GM23338 (cell line): ENCODE measurements around the gene ADAMTS13. TPM values are rescaled to one million over a fixed set of nuclear protein-coding genes. Genes with fewer than 3 reads are reported as not detected.

Experiments
- ATAC-seq: fragments of 200-7000 bp; cut with Tn5 transposase; 3 replicates; pipeline ENCODE4 v1.9.1; 2020
- DNase-seq: peaks from one replicate; pipeline ENCODE4 v3.0.0-alpha.2; 2015; ENCODE audit warnings: low spot score
- H2AFZ ChIP-seq: fragments of 200-600 bp; sonication (generic); 2 replicates; pipeline ENCODE4 v1.8.0; 2016; ENCODE audit warnings: antibody characterized with exemption, mild to moderate bottlenecking, moderate library complexity
- H3F3A ChIP-seq: fragments of 200-600 bp; sonication (generic); replicated peaks from 2 replicates; pipeline ENCODE4 v1.8.0; 2017; ENCODE audit warnings: antibody characterized with exemption, mixed run types, low read depth
- H3K27ac ChIP-seq: fragments of 200-600 bp; sonication (generic); 2 replicates; pipeline ENCODE4 v1.6.1; 2016; ENCODE audit warnings: low read depth
- H3K27me3 ChIP-seq: fragments of 200-600 bp; sonication (generic); 2 replicates; pipeline ENCODE4 v1.8.0; 2016; ENCODE audit warnings: mild to moderate bottlenecking, mixed run types, moderate library complexity; ENCODE audit not compliant: insufficient read depth
- H3K36me3 ChIP-seq: fragments of 200-600 bp; sonication (generic); 2 replicates; pipeline ENCODE4 v1.8.0; 2016; ENCODE audit warnings: mild to moderate bottlenecking; ENCODE audit not compliant: insufficient read depth
- H3K4me1 ChIP-seq: fragments of 200-600 bp; sonication (generic); 2 replicates; pipeline ENCODE4 v1.8.0; 2016; ENCODE audit warnings: mild to moderate bottlenecking, moderate library complexity; ENCODE audit not compliant: insufficient read depth
- H3K4me2 ChIP-seq: fragments of 200-600 bp; sonication (generic); 2 replicates; pipeline ENCODE4 v1.7.1; 2017; ENCODE audit warnings: mixed run types
- H3K4me3 ChIP-seq: fragments of 200-600 bp; sonication (generic); 2 replicates; pipeline ENCODE4 v1.6.1; 2016; ENCODE audit warnings: mixed run types
- H3K79me2 ChIP-seq: fragments of 200-600 bp; sonication (generic); replicated peaks from 2 replicates; pipeline ENCODE4 v1.8.0; 2017; ENCODE audit warnings: mild to moderate bottlenecking; ENCODE audit not compliant: insufficient read depth
- H3K9me2 ChIP-seq: fragments of 200-600 bp; sonication (generic); 2 replicates; pipeline ENCODE4 v1.8.0; 2017; ENCODE audit not compliant: insufficient read depth
- H4K20me1 ChIP-seq: fragments of 200-600 bp; sonication (generic); replicated peaks from 2 replicates; pipeline ENCODE4 v1.8.0; 2017; ENCODE audit warnings: mild to moderate bottlenecking; ENCODE audit not compliant: insufficient read depth
- H3K27ac Mint-ChIP-seq: 2 replicates; pipeline ENCODE4 v1.8.0; 2020; ENCODE audit warnings: inconsistent platforms, mild to moderate bottlenecking, moderate library complexity, mixed read lengths
- H3K27me3 Mint-ChIP-seq: 3 replicates; pipeline ENCODE4 v1.8.0; 2022; ENCODE audit warnings: low read depth, mild to moderate bottlenecking, moderate library complexity, mixed read lengths, inconsistent platforms; ENCODE audit not compliant: insufficient read depth, poor library complexity
- H3K36me3 Mint-ChIP-seq: 3 replicates; pipeline ENCODE4 v1.8.0; 2021; ENCODE audit warnings: low read depth, mild to moderate bottlenecking, inconsistent platforms, moderate library complexity, mixed read lengths
- H3K4me1 Mint-ChIP-seq: 3 replicates; pipeline ENCODE4 v1.8.0; 2020; ENCODE audit warnings: mild to moderate bottlenecking, inconsistent platforms, mixed read lengths
- H3K4me3 Mint-ChIP-seq: 3 replicates; pipeline ENCODE4 v1.8.0; 2021; ENCODE audit warnings: moderate library complexity, mild to moderate bottlenecking, inconsistent platforms, mixed read lengths
- H3K9me3 Mint-ChIP-seq: 3 replicates; pipeline ENCODE4 v1.8.0; 2020; ENCODE audit warnings: moderate library complexity, mild to moderate bottlenecking, inconsistent platforms, mixed read lengths
- CREB1 ChIP-seq: fragments of 250-450 bp; sonication (Bioruptor Pico); IDR thresholded peaks from 2 replicates; pipeline ENCODE4 v1.5.0; 2020; ENCODE audit warnings: low read depth, mild to moderate bottlenecking, moderate library complexity
- ZNF114 ChIP-seq: fragments of 250-450 bp; sonication (Bioruptor Pico); IDR thresholded peaks from 2 replicates; pipeline ENCODE4 v1.5.0; 2020; ENCODE audit warnings: mild to moderate bottlenecking, moderate library complexity
- polyA plus RNA-seq: library from polyadenylated mRNA; unstranded; fragments of >200 nt; fragmentation: Nextera tagmentation; extraction: Ambion mirVana; gene quantifications from 2 replicates; pipeline ENCODE4 v1.2.1, GENCODE V29; 2016
- total RNA-seq: library from RNA; depleted of rRNA; stranded (reverse); fragments of >200 nt; shearing (Covaris generic); gene quantifications from 2 replicates; pipeline ENCODE4 v1.2.3, GENCODE V29; 2014
- TF ChIP-seq, protein P1 (sequence below): IDR thresholded peaks from one replicate; pipeline ENCODE4 v1.6.1; 2018; ENCODE audit warnings: antibody characterized with exemption; ENCODE audit not compliant: unreplicated experiment
- TF ChIP-seq, protein P2 (sequence below): fragments of 250-450 bp; sonication (Bioruptor Pico); IDR thresholded peaks from 2 replicates; pipeline ENCODE4 v1.5.0; 2020; ENCODE audit warnings: mild to moderate bottlenecking, moderate library complexity

ADAMTS13 gene
- total and polyA plus RNA-seq, 2 experiments from 2014 or later, result 6.0 TPM

DNA sequence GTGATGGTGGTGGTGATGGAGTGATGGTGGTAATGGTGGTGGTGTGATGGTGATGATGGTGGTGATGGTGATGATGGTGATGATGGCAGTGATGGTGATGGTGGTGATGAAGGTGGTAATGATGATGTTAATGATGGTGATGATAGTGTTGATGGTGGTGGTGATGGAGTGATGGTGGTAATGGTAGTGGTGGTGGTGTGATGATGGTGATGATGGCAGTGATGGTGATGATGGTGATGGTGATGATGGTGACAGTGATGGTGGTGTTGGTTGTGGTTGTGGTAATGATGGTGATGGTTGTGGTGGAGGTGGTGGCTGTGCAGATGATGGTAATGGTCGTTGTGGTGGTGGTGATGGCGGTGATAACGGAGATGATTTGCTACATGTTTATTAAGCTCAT lies 38.7 kb upstream of the ADAMTS13 start (continued):
- TF ChIP-seq, protein P1, sequence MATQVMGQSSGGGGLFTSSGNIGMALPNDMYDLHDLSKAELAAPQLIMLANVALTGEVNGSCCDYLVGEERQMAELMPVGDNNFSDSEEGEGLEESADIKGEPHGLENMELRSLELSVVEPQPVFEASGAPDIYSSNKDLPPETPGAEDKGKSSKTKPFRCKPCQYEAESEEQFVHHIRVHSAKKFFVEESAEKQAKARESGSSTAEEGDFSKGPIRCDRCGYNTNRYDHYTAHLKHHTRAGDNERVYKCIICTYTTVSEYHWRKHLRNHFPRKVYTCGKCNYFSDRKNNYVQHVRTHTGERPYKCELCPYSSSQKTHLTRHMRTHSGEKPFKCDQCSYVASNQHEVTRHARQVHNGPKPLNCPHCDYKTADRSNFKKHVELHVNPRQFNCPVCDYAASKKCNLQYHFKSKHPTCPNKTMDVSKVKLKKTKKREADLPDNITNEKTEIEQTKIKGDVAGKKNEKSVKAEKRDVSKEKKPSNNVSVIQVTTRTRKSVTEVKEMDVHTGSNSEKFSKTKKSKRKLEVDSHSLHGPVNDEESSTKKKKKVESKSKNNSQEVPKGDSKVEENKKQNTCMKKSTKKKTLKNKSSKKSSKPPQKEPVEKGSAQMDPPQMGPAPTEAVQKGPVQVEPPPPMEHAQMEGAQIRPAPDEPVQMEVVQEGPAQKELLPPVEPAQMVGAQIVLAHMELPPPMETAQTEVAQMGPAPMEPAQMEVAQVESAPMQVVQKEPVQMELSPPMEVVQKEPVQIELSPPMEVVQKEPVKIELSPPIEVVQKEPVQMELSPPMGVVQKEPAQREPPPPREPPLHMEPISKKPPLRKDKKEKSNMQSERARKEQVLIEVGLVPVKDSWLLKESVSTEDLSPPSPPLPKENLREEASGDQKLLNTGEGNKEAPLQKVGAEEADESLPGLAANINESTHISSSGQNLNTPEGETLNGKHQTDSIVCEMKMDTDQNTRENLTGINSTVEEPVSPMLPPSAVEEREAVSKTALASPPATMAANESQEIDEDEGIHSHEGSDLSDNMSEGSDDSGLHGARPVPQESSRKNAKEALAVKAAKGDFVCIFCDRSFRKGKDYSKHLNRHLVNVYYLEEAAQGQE, result no peak
- TF ChIP-seq CREB1, result no peak

DNA sequence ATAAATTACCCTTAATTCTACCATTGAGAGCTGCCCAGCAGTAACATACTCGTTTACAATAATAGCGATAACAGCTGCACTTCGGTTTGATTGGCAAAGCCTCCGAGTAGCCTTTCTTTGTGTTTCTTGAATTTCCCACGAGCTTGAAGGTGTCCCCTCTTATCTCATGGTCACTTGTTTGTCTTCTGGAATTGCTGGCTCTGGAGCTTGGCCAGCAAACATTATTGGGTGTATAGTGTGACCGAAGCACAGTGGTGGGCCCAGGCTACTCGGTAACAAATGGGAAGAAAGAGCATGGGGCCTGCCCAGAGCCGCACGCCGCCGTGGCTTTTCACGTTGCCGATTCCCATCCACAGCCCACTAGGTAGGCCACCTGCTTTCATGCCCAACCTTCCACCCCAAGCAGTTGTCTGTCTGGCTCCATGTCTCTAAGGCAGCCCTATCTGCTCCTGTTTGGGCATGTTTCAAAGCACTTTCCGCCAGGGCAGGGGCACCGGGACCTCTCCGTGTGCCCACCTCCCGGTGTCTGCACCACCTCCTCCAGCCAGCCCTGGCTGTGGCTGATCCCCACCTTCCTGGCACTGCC lies 37.3 kb upstream of the ADAMTS13 start:
- H3K4me3 ChIP-seq, result no peak overlapping the region
- no peak overlapping the region for H3K27ac Mint-ChIP-seq
- H4K20me1 ChIP-seq, result no peaks in the 10 kb centered on the region
- no peak overlapping the region for H2AFZ ChIP-seq
- peaks cover 2% of the 10 kb centered on the region for H3K9me3 Mint-ChIP-seq
- TF ChIP-seq, protein P2, sequence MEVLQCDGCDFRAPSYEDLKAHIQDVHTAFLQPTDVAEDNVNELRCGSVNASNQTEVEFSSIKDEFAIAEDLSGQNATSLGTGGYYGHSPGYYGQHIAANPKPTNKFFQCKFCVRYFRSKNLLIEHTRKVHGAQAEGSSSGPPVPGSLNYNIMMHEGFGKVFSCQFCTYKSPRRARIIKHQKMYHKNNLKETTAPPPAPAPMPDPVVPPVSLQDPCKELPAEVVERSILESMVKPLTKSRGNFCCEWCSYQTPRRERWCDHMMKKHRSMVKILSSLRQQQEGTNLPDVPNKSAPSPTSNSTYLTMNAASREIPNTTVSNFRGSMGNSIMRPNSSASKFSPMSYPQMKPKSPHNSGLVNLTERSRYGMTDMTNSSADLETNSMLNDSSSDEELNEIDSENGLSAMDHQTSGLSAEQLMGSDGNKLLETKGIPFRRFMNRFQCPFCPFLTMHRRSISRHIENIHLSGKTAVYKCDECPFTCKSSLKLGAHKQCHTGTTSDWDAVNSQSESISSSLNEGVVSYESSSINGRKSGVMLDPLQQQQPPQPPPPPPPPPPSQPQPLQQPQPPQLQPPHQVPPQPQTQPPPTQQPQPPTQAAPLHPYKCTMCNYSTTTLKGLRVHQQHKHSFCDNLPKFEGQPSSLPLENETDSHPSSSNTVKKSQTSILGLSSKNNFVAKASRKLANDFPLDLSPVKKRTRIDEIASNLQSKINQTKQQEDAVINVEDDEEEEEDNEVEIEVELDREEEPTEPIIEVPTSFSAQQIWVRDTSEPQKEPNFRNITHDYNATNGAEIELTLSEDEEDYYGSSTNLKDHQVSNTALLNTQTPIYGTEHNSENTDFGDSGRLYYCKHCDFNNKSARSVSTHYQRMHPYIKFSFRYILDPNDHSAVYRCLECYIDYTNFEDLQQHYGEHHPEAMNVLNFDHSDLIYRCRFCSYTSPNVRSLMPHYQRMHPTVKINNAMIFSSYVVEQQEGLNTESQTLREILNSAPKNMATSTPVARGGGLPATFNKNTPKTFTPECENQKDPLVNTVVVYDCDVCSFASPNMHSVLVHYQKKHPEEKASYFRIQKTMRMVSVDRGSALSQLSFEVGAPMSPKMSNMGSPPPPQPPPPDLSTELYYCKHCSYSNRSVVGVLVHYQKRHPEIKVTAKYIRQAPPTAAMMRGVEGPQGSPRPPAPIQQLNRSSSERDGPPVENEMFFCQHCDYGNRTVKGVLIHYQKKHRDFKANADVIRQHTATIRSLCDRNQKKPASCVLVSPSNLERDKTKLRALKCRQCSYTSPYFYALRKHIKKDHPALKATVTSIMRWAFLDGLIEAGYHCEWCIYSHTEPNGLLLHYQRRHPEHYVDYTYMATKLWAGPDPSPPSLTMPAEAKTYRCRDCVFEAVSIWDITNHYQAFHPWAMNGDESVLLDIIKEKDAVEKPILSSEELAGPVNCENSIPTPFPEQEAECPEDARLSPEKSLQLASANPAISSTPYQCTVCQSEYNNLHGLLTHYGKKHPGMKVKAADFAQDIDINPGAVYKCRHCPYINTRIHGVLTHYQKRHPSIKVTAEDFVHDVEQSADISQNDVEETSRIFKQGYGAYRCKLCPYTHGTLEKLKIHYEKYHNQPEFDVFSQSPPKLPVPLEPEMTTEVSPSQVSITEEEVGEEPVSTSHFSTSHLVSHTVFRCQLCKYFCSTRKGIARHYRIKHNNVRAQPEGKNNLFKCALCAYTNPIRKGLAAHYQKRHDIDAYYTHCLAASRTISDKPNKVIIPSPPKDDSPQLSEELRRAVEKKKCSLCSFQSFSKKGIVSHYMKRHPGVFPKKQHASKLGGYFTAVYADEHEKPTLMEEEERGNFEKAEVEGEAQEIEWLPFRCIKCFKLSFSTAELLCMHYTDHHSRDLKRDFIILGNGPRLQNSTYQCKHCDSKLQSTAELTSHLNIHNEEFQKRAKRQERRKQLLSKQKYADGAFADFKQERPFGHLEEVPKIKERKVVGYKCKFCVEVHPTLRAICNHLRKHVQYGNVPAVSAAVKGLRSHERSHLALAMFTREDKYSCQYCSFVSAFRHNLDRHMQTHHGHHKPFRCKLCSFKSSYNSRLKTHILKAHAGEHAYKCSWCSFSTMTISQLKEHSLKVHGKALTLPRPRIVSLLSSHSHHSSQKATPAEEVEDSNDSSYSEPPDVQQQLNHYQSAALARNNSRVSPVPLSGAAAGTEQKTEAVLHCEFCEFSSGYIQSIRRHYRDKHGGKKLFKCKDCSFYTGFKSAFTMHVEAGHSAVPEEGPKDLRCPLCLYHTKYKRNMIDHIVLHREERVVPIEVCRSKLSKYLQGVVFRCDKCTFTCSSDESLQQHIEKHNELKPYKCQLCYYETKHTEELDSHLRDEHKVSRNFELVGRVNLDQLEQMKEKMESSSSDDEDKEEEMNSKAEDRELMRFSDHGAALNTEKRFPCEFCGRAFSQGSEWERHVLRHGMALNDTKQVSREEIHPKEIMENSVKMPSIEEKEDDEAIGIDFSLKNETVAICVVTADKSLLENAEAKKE (CRISPR knock-in tag), result no peak
- TF ChIP-seq ZNF114 (CRISPR knock-in tag), result no peak
- no peaks in the 10 kb centered on the region for H3K4me1 Mint-ChIP-seq
- no peaks in the 10 kb centered on the region for H3F3A ChIP-seq
- ATAC-seq (no peak), DNase-seq (no peak)
- no peaks in the 10 kb centered on the region for H3K4me1 ChIP-seq
- H3K4me2 ChIP-seq, result no peak overlapping the region
- peaks cover 7% of the 10 kb centered on the region for H3K27me3 Mint-ChIP-seq
- H3K36me3 Mint-ChIP-seq, result no peaks in the 10 kb centered on the region
- no peaks in the 10 kb centered on the region for H3K79me2 ChIP-seq
- no peaks in the 10 kb centered on the region for H3K36me3 ChIP-seq
- H3K9me2 ChIP-seq, result peaks cover 11% of the 10 kb centered on the region; the same call in 1 of the 2 replicates
- H3K27me3 ChIP-seq, result no peaks in the 10 kb centered on the region
- H3K27ac ChIP-seq, result no peak overlapping the region
- H3K4me3 Mint-ChIP-seq, result no peak overlapping the region
